ENCODE data around the gene CAPN14.

DNA sequence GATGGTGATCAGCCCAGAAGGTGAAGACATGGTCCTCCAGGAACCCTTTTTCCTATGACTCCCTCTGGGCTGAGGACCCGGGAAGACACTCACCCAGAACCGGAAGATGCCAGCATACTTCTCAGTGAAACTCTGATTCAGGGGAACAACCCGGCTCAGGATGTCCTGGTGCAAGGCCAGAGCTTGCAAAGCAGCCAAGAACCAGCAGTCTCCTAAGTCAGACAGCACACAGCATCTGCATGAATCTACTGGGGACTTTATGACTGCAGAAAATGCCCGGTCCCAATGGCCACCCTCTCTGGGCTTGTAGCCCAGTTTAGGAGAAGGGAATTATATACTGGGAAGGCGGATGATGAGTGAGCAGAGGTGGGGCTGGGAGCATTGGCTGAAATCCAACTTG, 15.3 kb downstream of the CAPN14 start:
- TF ChIP-seq, protein P1, sequence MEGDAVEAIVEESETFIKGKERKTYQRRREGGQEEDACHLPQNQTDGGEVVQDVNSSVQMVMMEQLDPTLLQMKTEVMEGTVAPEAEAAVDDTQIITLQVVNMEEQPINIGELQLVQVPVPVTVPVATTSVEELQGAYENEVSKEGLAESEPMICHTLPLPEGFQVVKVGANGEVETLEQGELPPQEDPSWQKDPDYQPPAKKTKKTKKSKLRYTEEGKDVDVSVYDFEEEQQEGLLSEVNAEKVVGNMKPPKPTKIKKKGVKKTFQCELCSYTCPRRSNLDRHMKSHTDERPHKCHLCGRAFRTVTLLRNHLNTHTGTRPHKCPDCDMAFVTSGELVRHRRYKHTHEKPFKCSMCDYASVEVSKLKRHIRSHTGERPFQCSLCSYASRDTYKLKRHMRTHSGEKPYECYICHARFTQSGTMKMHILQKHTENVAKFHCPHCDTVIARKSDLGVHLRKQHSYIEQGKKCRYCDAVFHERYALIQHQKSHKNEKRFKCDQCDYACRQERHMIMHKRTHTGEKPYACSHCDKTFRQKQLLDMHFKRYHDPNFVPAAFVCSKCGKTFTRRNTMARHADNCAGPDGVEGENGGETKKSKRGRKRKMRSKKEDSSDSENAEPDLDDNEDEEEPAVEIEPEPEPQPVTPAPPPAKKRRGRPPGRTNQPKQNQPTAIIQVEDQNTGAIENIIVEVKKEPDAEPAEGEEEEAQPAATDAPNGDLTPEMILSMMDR (IDR thresholded peaks at IDR 0.05), result no peak
- no peak for TF ChIP-seq POLR2A (IDR thresholded peaks at IDR 0.05)

All from testis (tissue), 2 donors.